Activated T-cell treated with anti-CD3 and anti-CD28 coated beads for 24 hours (primary cell): ENCODE measurements around the gene KATNB1.

Experiments used
- DNase-seq: peaks from one replicate; pipeline ENCODE4 v3.0.0-alpha.2; 2020; ENCODE audit warnings: low read depth

The KATNB1 gene

GRCh38 chr16:57756424-57757325 lies 21.1 kb downstream of the KATNB1 start:
- DNase-seq: no peak

DNA sequence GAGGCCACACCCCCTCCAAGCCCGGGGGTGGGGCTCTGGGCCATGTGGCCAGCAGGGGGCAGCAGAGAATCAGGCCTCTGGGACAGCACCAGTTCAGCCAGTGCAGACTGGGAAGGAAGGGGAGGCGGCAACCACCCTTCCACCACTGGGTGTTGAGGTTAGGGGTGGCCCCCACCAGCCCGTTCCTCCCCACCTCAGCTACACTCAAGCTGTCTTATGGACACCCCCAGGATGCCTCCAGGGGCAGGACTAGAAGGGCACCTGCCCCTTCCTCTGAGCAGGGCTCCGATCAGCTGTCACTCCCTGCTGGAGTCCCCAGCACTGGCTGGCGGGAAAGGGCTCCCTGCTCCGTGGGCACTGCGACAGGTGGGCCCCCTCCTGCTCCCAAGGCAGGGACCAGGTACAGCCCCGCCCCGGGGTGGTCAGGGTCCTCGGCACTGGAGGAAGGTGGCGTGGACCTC lies 21.8 kb downstream of the KATNB1 start:
- peak; percentile 81 for DNase-seq

- no peak for DNase-seq
These were observed 22.3 kb downstream of the KATNB1 start for GRCh38 chr16:57757883-57758282.

DNA sequence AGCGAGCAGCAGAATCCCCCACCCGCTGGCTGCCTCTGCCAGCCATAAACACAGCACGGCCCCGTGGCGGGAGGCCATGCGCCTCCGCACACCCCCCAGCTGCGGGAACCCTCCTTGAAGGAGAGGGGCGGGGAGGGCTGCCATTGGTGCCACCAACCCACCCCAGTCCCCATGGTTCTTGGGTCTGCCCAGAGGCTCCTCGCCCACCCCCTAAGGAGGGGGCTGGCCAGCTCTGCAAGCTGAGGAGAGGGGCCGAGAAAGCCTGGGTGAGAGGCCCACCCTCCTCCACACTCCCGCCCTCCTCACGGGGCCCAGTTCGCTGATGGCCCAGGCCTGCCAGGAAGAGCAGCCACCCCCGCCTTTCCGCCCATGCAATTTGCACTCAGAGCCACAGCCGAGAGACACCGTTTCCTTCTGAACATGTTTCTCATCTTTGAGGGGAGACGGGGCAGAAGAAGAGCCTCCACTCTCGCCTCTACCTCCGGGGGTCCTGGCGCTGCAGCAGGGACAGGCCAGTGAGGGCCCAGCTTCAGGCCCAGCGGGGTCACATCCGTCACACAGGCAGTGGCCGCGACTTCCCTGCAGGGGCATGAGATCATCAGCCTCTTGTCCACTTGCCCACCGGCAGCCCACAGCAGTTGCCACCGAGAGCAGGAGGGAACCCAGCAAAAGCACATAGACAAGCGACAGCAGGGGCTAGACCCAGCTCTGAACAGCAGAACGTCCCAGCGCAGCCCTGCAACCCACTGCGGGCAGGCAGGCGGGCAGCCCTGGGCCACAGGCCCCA lies 23.0 kb downstream of the KATNB1 start:
- no peak for DNase-seq

- DNase-seq: no peak
These were observed 23.6 kb downstream of the KATNB1 start for GRCh38 chr16:57759131-57759530.

DNA sequence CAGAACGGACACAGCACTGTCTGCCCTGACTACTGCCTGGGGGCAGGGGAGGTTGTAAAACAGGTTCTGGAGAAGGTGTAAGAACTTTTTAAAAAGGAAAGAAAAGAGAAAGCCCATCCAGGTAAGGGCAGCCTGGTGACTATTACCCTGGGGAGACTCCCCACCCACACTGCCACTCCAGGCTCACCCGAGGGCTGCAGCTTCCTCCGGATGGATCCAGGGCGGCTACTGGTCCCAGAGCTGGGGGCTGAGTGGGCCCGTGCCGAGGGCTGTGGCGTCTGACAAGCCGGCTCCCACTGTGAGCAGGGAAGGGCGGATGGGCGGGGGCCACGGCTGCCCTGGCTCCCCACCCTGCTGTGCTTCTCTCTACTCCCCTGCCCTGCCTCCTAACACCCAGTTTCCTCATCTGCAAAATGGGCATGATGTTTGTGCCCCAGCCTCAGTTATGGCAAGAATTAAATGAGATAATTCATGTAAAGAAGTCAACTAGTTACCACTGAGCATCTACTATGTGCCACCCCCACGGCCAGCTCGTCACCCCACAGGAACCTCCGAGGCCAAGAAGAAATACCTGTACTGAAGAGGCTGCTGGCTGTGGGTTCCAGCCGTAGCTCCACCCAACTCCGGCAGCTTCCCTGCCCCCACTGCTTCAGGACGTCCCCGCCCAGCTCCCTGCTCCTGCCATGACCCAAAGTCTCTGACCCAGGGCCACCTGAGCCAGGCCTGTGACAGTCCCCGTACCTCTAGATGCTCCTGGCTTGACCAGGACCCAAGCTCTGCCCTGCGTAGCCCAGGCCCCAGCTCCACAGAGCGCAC lies 24.2 kb downstream of the KATNB1 start:
- DNase-seq: no peak

- no peak for DNase-seq
These were observed 25.0 kb downstream of the KATNB1 start for GRCh38 chr16:57760357-57761160.

DNA sequence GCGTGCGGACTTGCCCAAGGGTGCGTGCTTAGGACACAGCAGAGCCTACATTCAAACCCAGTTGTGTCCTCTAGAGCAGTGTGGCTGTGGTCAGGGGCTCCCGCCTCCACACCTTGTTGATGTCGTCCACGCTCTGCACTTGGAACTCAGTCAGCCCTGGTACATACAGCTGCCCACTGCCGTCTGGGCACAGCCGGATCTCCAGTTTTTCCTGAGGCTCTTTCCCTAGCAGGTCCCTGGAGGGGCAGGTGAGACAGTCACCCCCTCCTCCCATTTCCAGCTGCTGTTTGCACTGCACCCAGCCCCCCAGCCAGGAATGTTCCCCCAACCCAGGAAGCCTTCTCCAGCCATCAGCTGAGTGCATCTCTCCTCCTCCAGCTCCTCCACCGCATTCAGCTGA lies 25.7 kb downstream of the KATNB1 start:
- no peak for DNase-seq

GRCh38 chr16:57761957-57762356 lies 26.4 kb downstream of the KATNB1 start:
- no peak for DNase-seq

- DNase-seq: no peak
These were observed 26.9 kb downstream of the KATNB1 start for GRCh38 chr16:57762365-57763040.

GRCh38 chr16:57763285-57764005 lies 27.9 kb downstream of the KATNB1 start:
- no peak for DNase-seq

DNA sequence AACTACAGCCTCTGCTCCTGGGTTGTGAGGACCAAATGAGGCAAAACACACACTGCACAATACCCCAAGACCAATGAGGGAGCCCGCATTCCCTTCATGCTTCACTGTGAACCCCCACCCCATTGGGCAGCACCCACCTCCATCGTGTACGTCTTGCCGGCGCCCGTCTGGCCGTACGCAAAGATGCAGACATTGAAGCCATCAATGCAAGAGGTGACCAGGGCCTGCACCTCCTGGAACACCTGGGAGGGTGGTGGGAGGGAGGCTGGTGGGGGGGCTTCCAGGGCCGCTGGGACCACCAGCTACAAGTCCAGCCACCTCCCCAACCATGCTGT lies 28.4 kb downstream of the KATNB1 start:
- no peak for DNase-seq

GRCh38 chr16:57764341-57765159 lies 29.0 kb downstream of the KATNB1 start:
- DNase-seq: peak; percentile 4

GRCh38 chr16:57765160-57765728 lies 29.7 kb downstream of the KATNB1 start:
- DNase-seq: no peak

DNA sequence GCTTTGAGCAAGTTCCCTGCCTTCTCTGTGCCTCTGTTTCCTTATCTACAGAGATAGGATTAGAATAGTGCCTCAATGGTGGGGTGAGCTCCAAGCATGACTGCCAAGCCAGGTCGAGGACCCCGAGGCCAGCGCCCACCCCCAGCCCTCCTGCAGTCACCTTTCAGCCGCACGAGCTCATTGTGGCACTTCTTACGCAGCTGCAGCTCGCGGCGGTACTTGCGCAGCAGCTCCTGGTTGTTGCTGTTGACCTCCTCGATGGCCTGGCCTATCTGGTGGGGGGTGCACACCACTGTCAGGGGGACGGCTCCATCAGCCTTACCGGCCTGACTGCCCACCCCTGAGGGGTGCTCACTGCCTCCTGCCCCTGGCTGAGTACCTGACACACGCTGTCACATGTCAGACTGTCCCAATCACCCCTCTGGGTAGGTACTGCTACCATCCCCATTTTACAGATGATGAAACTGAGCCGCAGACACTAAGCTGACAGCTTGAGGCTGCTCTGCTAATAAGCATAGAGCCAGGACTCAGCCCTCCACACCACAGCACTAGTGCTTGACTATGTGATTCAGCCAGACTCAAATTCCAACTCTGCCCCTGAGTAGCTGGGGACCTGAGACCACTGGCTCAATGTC lies 31.3 kb downstream of the KATNB1 start:
- no peak for DNase-seq

DNA sequence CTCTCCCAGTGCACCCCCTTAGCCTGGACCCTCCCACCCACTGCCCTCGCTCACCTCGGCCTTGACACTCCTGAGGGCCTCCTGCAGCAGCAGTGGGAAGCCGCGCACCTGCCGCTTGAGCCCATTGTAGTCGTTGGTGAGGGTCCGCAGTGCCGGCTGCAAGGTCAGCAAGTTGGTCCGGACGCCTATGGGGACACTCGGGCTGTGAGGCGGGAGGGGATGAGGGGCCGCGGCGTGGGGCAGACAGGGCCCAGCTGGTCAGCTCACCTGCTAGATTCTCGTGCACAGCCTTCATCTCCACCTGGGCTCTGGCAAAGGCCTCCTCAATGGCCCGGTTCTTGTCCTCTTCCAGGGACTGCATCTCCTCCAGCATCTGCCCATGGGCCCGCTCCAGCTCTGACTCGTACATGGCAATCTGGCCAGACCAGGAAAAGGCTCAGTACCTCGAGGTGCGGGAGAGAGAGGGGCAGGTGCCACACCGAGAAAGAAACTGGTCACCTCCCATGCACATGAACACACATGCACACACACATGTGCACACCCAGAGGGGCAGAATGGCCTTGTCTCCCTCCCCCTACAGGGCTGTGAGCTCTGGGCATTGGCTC lies 34.1 kb downstream of the KATNB1 start:
- no peak for DNase-seq

GRCh38 chr16:57770361-57770760 lies 34.8 kb downstream of the KATNB1 start:
- no peak for DNase-seq

GRCh38 chr16:57771141-57771785 lies 35.7 kb downstream of the KATNB1 start:
- DNase-seq: no peak
